SK-N-SH (cell line): ENCODE results near the gene AIP. TPM values are rescaled to one million over a fixed set of nuclear protein-coding genes. Genes with fewer than 3 reads are reported as not detected.

Source experiments
- CTCF ChIA-PET: fragments of 300-600, 350-600 bp; formaldehyde crosslinking; extraction: SDS; loops from one replicate; lab custom pipeline; 2021; lab: Yijun Ruan, JAX
- POLR2A ChIA-PET: fragments of 350-600 bp; sonication (Branson Sonifier 250); formaldehyde crosslinking; extraction: SDS; loops from one replicate; lab custom pipeline; 2020; ENCODE audit warnings: antibody characterized with exemption, inconsistent platforms; lab: Yijun Ruan, JAX
- DNase-seq: peaks from one replicate; pipeline ENCODE4 v3.0.0; 2012
- H2AFZ ChIP-seq: fragments of 200-600 bp; sonication (generic); 2 replicates; pipeline ENCODE4 v1.8.1; 2016; ENCODE audit warnings: antibody characterized with exemption, mild to moderate bottlenecking, low read depth
- H3F3A ChIP-seq: fragments of 200-600 bp; sonication (generic); replicated peaks from 2 replicates; pipeline ENCODE3; 2016; ENCODE audit warnings: antibody characterized with exemption, mild to moderate bottlenecking; ENCODE audit not compliant: insufficient read depth
- H3K27ac ChIP-seq, 2 experiments: fragments of 200-500 bp in 1 of 2; fragments of 200-600 bp in 1 of 2; sonication (Bioruptor generic) in 1 of 2; sonication (generic), shearing (Covaris generic) in 1 of 2; 2 replicates each; pipeline versions ENCODE4 v1.5.1 to v1.6.1; 2014 to 2016; ENCODE audit warnings: low read depth in 2 of 2, inconsistent platforms in 1 of 2, low read length in 1 of 2, mild to moderate bottlenecking in 1 of 2, mixed read lengths in 1 of 2
- H3K27me3 ChIP-seq: fragments of 200-600 bp; sonication (generic), shearing (Covaris generic); 2 replicates; pipeline ENCODE4 v1.6.1; 2016; ENCODE audit warnings: mixed run types; ENCODE audit not compliant: insufficient read depth
- H3K36me3 ChIP-seq, 2 experiments: fragments of 200-500 bp in 1 of 2; fragments of 200-600 bp in 1 of 2; sonication (Bioruptor generic) in 1 of 2; sonication (generic) in 1 of 2; replicated peaks in 1 of 2; 2 replicates each; pipeline versions ENCODE3 to v1.5.1; 2014 to 2016; ENCODE audit warnings: low read length in 1 of 2, mild to moderate bottlenecking in 1 of 2; ENCODE audit not compliant: insufficient read depth in 2 of 2, control insufficient read depth in 1 of 2
- H3K4me1 ChIP-seq, 2 experiments: fragments of 200-500 bp in 1 of 2; fragments of 200-600 bp in 1 of 2; sonication (Bioruptor generic) in 1 of 2; sonication (generic), shearing (Covaris generic) in 1 of 2; 2 replicates each; pipeline versions ENCODE4 v1.5.1 to v1.6.1; 2014 to 2016; ENCODE audit warnings: low read depth in 1 of 2, low read length in 1 of 2, mixed run types in 1 of 2; ENCODE audit not compliant: insufficient read depth in 2 of 2, control insufficient read depth in 1 of 2
- H3K4me2 ChIP-seq: fragments of 200-600 bp; sonication (generic), shearing (Covaris generic); 2 replicates; pipeline ENCODE4 v1.6.1; 2017; ENCODE audit warnings: mixed run types
- H3K4me3 ChIP-seq, 2 experiments: fragments of 200-500 bp in 1 of 2; fragments of 200-600 bp in 1 of 2; sonication (Bioruptor generic) in 1 of 2; sonication (generic), shearing (Covaris generic) in 1 of 2; 2 replicates each; pipeline versions ENCODE4 v1.5.1 to v1.8.1; 2014 to 2016; ENCODE audit warnings: low read depth in 2 of 2, inconsistent platforms in 1 of 2, low read length in 1 of 2, mild to moderate bottlenecking in 1 of 2, mixed read lengths in 1 of 2, moderate library complexity in 1 of 2
- H3K79me2 ChIP-seq: fragments of 200-600 bp; sonication (generic); 2 replicates; pipeline ENCODE4 v1.8.1; 2017; ENCODE audit warnings: mild to moderate bottlenecking; ENCODE audit not compliant: insufficient read depth
- H3K9ac ChIP-seq: fragments of 200-600 bp; sonication (generic); 2 replicates; pipeline ENCODE4 v1.6.1; 2017; ENCODE audit warnings: mixed run types
- H3K9me2 ChIP-seq: fragments of 200-600 bp; sonication (generic); 2 replicates; pipeline ENCODE4 v1.6.1; 2017; ENCODE audit warnings: mixed run types
- H3K9me3 ChIP-seq: fragments of 200-600 bp; sonication (generic); 2 replicates; pipeline ENCODE4 v1.6.1; 2017; ENCODE audit warnings: mixed run types, mild to moderate bottlenecking, moderate library complexity
- H4K20me1 ChIP-seq: fragments of 200-600 bp; sonication (generic); 2 replicates; pipeline ENCODE4 v1.6.1; 2017; ENCODE audit warnings: mild to moderate bottlenecking, mixed run types; ENCODE audit not compliant: insufficient read depth
- EP300 ChIP-seq, 2 experiments: IDR thresholded peaks; 2 replicates each; pipeline versions ENCODE4 v1.4.0 to v1.6.1; 2012; ENCODE audit warnings: borderline replicate concordance in 1 of 2, low read depth in 1 of 2, low read length in 1 of 2
- EZH2phosphoT487 ChIP-seq: fragments of 200-600 bp; sonication (generic); IDR thresholded peaks from 2 replicates; pipeline ENCODE4 v1.6.1; 2017; ENCODE audit warnings: low read depth, mixed run types, mild to moderate bottlenecking, antibody characterized with exemption, moderate library complexity, borderline replicate concordance
- FOSL2 ChIP-seq: IDR thresholded peaks from 2 replicates; pipeline ENCODE4 v1.4.0; 2012; ENCODE audit warnings: low read depth, mild to moderate bottlenecking, moderate library complexity, borderline replicate concordance
- MXI1 ChIP-seq: IDR thresholded peaks from 2 replicates; pipeline ENCODE4 v1.6.1; 2012; ENCODE audit warnings: mild to moderate bottlenecking, low read depth, low read length, improper control_type of control experiment
- NFIC ChIP-seq: IDR thresholded peaks from 2 replicates; pipeline ENCODE4 v1.4.0; 2012; ENCODE audit warnings: borderline replicate concordance
- POLR2AphosphoS5 ChIP-seq: IDR thresholded peaks from 2 replicates; pipeline ENCODE4 v1.6.1; 2012; ENCODE audit warnings: low read depth, low read length
- RFX5 ChIP-seq: IDR thresholded peaks from 2 replicates; pipeline ENCODE4 v1.6.1; 2012; ENCODE audit warnings: mild to moderate bottlenecking, improper control_type of control experiment, low read length
- TCF12 ChIP-seq: IDR thresholded peaks from 2 replicates; pipeline ENCODE4 v1.4.0; 2012
- YY1 ChIP-seq: IDR thresholded peaks from 2 replicates; pipeline ENCODE4 v1.4.0; 2012; ENCODE audit warnings: low read depth, mild to moderate bottlenecking
- WGBS: methylation state at CpG from one replicate; pipeline ENCODE4 v1.1.6; 2017; ENCODE audit warnings: low lambda C conversion rate; 5-methylcytosine and 5-hydroxymethylcytosine counted together
- polyA plus RNA-seq, 3 experiments: library from polyadenylated mRNA; depleted of rRNA; stranded (reverse); fragments of >200 nt; gene quantifications; 2 replicates each; pipeline ENCODE4 v1.2.3, GENCODE V29; 2012
- TF ChIP-seq, protein P1 (sequence below): IDR thresholded peaks from 2 replicates; pipeline ENCODE4 v1.4.0; 2012; ENCODE audit warnings: low read depth, borderline replicate concordance
- TF ChIP-seq, protein P2 (sequence below): IDR thresholded peaks from 2 replicates; pipeline ENCODE4 v1.4.0; 2012; ENCODE audit warnings: low read depth, borderline replicate concordance
- TF ChIP-seq, protein P3 (sequence below): fragments of 200-600 bp; sonication (generic); IDR thresholded peaks from 2 replicates; pipeline ENCODE4 v1.6.1; 2017; ENCODE audit warnings: antibody characterized with exemption, mild to moderate bottlenecking, moderate library complexity

The AIP gene
- polyA plus RNA-seq, 1 of the 3 experiments (the other 2 are of a cell fraction) = 207 TPM

DNA sequence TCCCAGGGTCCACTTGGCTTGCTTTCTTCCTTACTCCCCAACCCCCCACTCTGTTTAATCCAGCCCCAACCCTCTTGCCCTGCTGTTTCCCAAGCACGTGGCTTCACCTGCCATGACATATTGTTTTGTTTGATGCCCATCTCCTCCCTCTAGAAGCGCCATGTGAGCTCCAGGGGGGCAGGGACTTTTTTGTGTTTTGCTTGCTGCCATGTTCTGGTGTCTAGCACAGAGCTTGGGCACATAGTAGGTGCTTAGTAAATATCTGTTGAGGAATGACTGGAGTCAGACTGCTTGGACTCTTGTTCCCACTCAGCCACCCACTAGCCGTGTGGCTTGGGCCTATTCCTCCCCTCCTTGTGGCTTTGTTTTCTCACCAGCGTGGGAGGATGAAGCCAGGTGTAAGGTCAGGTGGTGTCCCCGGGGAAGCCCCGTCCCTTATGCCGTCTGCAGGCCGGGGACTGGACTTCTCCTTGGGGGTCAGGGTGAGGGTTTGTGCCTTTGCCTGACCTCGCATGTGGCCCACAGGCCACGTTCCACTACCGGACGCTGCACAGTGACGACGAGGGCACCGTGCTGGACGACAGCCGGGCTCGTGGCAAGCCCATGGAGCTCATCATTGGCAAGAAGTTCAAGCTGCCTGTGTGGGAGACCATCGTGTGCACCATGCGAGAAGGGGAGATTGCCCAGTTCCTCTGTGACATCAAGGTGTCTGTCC is 3.8 kb downstream of the AIP start (continued):
- TF ChIP-seq, protein P1, sequence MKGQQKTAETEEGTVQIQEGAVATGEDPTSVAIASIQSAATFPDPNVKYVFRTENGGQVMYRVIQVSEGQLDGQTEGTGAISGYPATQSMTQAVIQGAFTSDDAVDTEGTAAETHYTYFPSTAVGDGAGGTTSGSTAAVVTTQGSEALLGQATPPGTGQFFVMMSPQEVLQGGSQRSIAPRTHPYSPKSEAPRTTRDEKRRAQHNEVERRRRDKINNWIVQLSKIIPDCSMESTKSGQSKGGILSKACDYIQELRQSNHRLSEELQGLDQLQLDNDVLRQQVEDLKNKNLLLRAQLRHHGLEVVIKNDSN = no peak
- no peak for TF ChIP-seq NFIC
- TF ChIP-seq, protein P2, sequence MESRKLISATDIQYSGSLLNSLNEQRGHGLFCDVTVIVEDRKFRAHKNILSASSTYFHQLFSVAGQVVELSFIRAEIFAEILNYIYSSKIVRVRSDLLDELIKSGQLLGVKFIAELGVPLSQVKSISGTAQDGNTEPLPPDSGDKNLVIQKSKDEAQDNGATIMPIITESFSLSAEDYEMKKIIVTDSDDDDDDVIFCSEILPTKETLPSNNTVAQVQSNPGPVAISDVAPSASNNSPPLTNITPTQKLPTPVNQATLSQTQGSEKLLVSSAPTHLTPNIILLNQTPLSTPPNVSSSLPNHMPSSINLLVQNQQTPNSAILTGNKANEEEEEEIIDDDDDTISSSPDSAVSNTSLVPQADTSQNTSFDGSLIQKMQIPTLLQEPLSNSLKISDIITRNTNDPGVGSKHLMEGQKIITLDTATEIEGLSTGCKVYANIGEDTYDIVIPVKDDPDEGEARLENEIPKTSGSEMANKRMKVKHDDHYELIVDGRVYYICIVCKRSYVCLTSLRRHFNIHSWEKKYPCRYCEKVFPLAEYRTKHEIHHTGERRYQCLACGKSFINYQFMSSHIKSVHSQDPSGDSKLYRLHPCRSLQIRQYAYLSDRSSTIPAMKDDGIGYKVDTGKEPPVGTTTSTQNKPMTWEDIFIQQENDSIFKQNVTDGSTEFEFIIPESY = no peak
- TF ChIP-seq RFX5 = no peak
- no peak for TF ChIP-seq MXI1
- no peak for TF ChIP-seq TCF12

DNA sequence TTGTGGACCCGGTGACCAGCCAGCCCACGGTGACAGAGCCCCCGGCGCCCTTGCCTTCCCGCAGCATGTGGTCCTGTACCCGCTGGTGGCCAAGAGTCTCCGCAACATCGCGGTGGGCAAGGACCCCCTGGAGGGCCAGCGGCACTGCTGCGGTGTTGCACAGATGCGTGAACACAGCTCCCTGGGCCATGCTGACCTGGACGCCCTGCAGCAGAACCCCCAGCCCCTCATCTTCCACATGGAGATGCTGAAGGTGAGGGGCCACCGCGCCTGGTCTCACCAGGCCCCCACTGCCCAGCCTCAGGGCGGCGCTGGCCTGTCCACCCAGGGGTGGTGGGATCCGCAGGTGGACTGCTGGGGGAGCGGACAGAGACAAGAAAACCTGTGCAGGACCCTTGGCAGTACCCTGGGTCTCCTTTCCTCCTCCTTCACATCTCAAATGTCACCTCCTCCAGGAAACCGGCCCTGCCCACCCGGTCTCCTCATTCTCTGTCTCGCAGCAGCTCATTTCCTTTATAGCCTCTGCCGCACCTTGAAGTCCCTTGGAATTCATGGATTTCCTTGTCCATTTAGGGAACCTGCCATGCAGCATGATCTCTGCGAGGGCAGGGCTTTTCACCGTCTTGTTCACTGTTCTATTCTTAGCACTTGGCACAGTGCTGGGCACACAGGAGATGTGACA is 6.5 kb downstream of the AIP start:
- 91% methylated on average over 12 of the region's 25 CpGs for WGBS
- CTCF ChIA-PET = interaction anchor here (1.2 to 1.5 kb wide), 3 partner anchors 13 to 132 kb away, joined by 3 to 4 read pairs (median 4); no protein-coding TSS in a partner anchor
- DNase-seq = no peak

More for the DNA sequence above, 6.5 kb downstream of the AIP start:
- no peak overlapping the region for H2AFZ ChIP-seq
- no peak for TF ChIP-seq POLR2AphosphoS5
- TF ChIP-seq YY1 = no peak
- TF ChIP-seq, protein P3, sequence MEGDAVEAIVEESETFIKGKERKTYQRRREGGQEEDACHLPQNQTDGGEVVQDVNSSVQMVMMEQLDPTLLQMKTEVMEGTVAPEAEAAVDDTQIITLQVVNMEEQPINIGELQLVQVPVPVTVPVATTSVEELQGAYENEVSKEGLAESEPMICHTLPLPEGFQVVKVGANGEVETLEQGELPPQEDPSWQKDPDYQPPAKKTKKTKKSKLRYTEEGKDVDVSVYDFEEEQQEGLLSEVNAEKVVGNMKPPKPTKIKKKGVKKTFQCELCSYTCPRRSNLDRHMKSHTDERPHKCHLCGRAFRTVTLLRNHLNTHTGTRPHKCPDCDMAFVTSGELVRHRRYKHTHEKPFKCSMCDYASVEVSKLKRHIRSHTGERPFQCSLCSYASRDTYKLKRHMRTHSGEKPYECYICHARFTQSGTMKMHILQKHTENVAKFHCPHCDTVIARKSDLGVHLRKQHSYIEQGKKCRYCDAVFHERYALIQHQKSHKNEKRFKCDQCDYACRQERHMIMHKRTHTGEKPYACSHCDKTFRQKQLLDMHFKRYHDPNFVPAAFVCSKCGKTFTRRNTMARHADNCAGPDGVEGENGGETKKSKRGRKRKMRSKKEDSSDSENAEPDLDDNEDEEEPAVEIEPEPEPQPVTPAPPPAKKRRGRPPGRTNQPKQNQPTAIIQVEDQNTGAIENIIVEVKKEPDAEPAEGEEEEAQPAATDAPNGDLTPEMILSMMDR = no peak
- TF ChIP-seq EZH2phosphoT487 = no peak
- TF ChIP-seq EP300 (IDR thresholded peaks at IDR 0.05; ENCODE audit: borderline replicate concordance in 1 of 2, low read depth in 1 of 2, low read length in 1 of 2) = no peak
- TF ChIP-seq FOSL2 = no peak
- peaks cover 6% of the 10 kb centered on the region for H3F3A ChIP-seq
- POLR2A ChIA-PET = no interaction called here
- no peaks in the 10 kb centered on the region for H4K20me1 ChIP-seq
- peaks cover 0 to 45% of the 10 kb centered on the region in 2 experiments for H3K36me3 ChIP-seq
- no peak overlapping the region for H3K9ac ChIP-seq
- peaks cover 0 to 6% of the 10 kb centered on the region in 2 experiments; a peak in 1 of 4 replicates for H3K4me1 ChIP-seq
- H3K27me3 ChIP-seq = no peaks in the 10 kb centered on the region
- H3K4me3 ChIP-seq = no peak overlapping the region
- peaks cover 14% of the 10 kb centered on the region for H3K79me2 ChIP-seq
- no peak overlapping the region for H3K4me2 ChIP-seq
- no peak overlapping the region for H3K27ac ChIP-seq
- no peaks in the 10 kb centered on the region for H3K9me2 ChIP-seq
- no peaks in the 10 kb centered on the region for H3K9me3 ChIP-seq
